H1 (cell line): Measurements from ENCODE around the gene LCE6A. TPM values are rescaled to one million over a fixed set of nuclear protein-coding genes. Genes with fewer than 3 reads are reported as not detected.

Source experiments
- CTCF ChIA-PET: fragments of 300-600 bp; sonication (Branson Sonifier 250); formaldehyde crosslinking; loops from one replicate; lab custom pipeline; 2021; ENCODE audit not compliant: partially characterized antibody; lab: Charles Lee
- POLR2A ChIA-PET: fragments of 300-600 bp; sonication (Branson Sonifier 250); formaldehyde crosslinking; loops from one replicate; lab custom pipeline; 2021; ENCODE audit warnings: inconsistent platforms; ENCODE audit not compliant: partially characterized antibody; lab: Charles Lee
- DNase-seq, 2 experiments: peaks; one replicate each; pipeline versions ENCODE4 v3.0.0 to v3.0.0-alpha.2; 2010 to 2022; ENCODE audit warnings: low spot score in 2 of 2, low read depth in 1 of 2, mixed read lengths in 1 of 2
- FAIRE-seq: peaks from 2 replicates; lab custom pipeline; 2011; peaks lifted over from hg19 to GRCh38; lab: Jason Lieb, UNC
- H2AFZ ChIP-seq: 2 replicates; pipeline ENCODE4 v1.8.1; 2012; ENCODE audit warnings: low read length, inconsistent platforms
- H2AK5ac ChIP-seq: 2 replicates; pipeline ENCODE4 v1.6.1; 2013; ENCODE audit warnings: low read depth, low read length
- H2BK120ac ChIP-seq: replicated peaks from 2 replicates; pipeline ENCODE3; 2013; ENCODE audit warnings: low read depth, low read length, inconsistent platforms
- H2BK12ac ChIP-seq: 2 replicates; pipeline ENCODE4 v1.6.1; 2013; ENCODE audit warnings: low read depth, low read length
- H2BK15ac ChIP-seq: 2 replicates; pipeline ENCODE4 v1.6.1; 2013; ENCODE audit warnings: low read length
- H2BK20ac ChIP-seq: 2 replicates; pipeline ENCODE4 v1.6.1; 2013; ENCODE audit warnings: low read length
- H2BK5ac ChIP-seq: 2 replicates; pipeline ENCODE4 v1.6.1; 2013; ENCODE audit warnings: low read depth, low read length
- H3K14ac ChIP-seq: 2 replicates; pipeline ENCODE4 v1.6.1; 2013; ENCODE audit warnings: inconsistent platforms; ENCODE audit not compliant: insufficient read length
- H3K18ac ChIP-seq: 2 replicates; pipeline ENCODE4 v1.6.1; 2013; ENCODE audit warnings: low read length; ENCODE audit errors: extremely low read depth
- H3K23ac ChIP-seq: 2 replicates; pipeline ENCODE4 v1.6.1; 2013; ENCODE audit warnings: inconsistent platforms; ENCODE audit not compliant: insufficient read length
- H3K23me2 ChIP-seq: 2 replicates; pipeline ENCODE4 v1.6.1; 2013; ENCODE audit warnings: low read depth, low read length
- H3K27ac ChIP-seq: 2 replicates; pipeline ENCODE4 v1.6.1; 2011; ENCODE audit warnings: low read depth, low read length, inconsistent platforms
- H3K27me3 ChIP-seq, 4 experiments: replicated peaks in 1 of 4; 1 replicate in 1 of 4; 2 replicates in 3 of 4; pipeline versions ENCODE4 v1.6.1 to v1.8.1; 2011 to 2013; ENCODE audit warnings: low read length in 3 of 4, mild to moderate bottlenecking in 3 of 4, inconsistent platforms in 2 of 4, mixed read lengths in 2 of 4, moderate library complexity in 1 of 4; ENCODE audit not compliant: control insufficient read depth in 3 of 4, insufficient read depth in 3 of 4; ENCODE audit errors: extremely low read depth in 1 of 4
- H3K36me3 ChIP-seq, 4 experiments: 2 replicates each; pipeline versions ENCODE4 v1.6.1 to v1.8.1; 2011 to 2013; ENCODE audit warnings: mild to moderate bottlenecking in 4 of 4, low read length in 3 of 4, moderate library complexity in 2 of 4, control low read depth in 1 of 4, inconsistent platforms in 1 of 4; ENCODE audit not compliant: insufficient read depth in 4 of 4, control insufficient read depth in 2 of 4
- H3K4ac ChIP-seq: replicated peaks from 2 replicates; pipeline ENCODE3; 2013; ENCODE audit warnings: low read length, low read depth, mixed read lengths, inconsistent platforms; ENCODE audit not compliant: insufficient read length
- H3K4me1 ChIP-seq, 4 experiments: replicated peaks in 1 of 4; 1 replicate in 1 of 4; 2 replicates in 3 of 4; pipeline versions ENCODE4 v1.6.1 to v1.8.1; 2011 to 2013; ENCODE audit warnings: low read length in 3 of 4, inconsistent platforms in 2 of 4, mixed read lengths in 1 of 4; ENCODE audit not compliant: insufficient read depth in 4 of 4, control insufficient read depth in 3 of 4
- H3K4me2 ChIP-seq, 2 experiments: 2 replicates each; pipeline versions ENCODE4 v1.6.1 to v1.8.1; 2011 to 2013; ENCODE audit warnings: low read depth in 2 of 2, low read length in 2 of 2, control low read depth in 1 of 2, inconsistent platforms in 1 of 2, mild to moderate bottlenecking in 1 of 2; ENCODE audit not compliant: insufficient read depth in 1 of 2
- H3K4me3 ChIP-seq, 4 experiments: fragments of 200-600, 300-600 bp in 1 of 4; sonication (generic), shearing (Covaris generic), sonication (Bioruptor Twin) in 1 of 4; 2 replicates each; pipeline versions ENCODE4 v1.5.1 to v1.8.1; 2011 to 2016; ENCODE audit warnings: low read length in 4 of 4, low read depth in 3 of 4, control low read depth in 2 of 4, inconsistent platforms in 2 of 4, mild to moderate bottlenecking in 2 of 4, mixed read lengths in 1 of 4, moderate library complexity in 1 of 4; ENCODE audit not compliant: insufficient read depth in 2 of 4; ENCODE audit errors: extremely low read depth in 1 of 4
- H3K56ac ChIP-seq: replicated peaks from 2 replicates; pipeline ENCODE3; 2013; ENCODE audit warnings: low read depth, mild to moderate bottlenecking, mixed read lengths, low read length, inconsistent platforms; ENCODE audit not compliant: insufficient read length
- H3K79me1 ChIP-seq: 2 replicates; pipeline ENCODE4 v1.6.1; 2013; ENCODE audit warnings: low read depth, low read length, control low read depth
- H3K79me2 ChIP-seq, 2 experiments: 2 replicates each; pipeline versions ENCODE4 v1.6.1 to v1.8.1; 2012 to 2013; ENCODE audit warnings: low read length in 2 of 2, mild to moderate bottlenecking in 2 of 2, inconsistent platforms in 1 of 2; ENCODE audit not compliant: insufficient read depth in 2 of 2, control insufficient read depth in 1 of 2
- H3K9ac ChIP-seq, 4 experiments: replicated peaks in 1 of 4; 1 replicate in 1 of 4; 2 replicates in 3 of 4; pipeline versions ENCODE4 v1.6.1 to v1.8.1; 2011 to 2013; ENCODE audit warnings: low read depth in 3 of 4, low read length in 3 of 4, control low read depth in 2 of 4, mild to moderate bottlenecking in 2 of 4, moderate library complexity in 2 of 4, inconsistent platforms in 1 of 4; ENCODE audit errors: extremely low read depth in 1 of 4
- H3K9me3 ChIP-seq, 2 experiments: 2 replicates each; pipeline versions ENCODE4 v1.6.1 to v1.8.1; 2012 to 2013; ENCODE audit warnings: mild to moderate bottlenecking in 2 of 2, moderate library complexity in 2 of 2, control low read depth in 1 of 2, inconsistent platforms in 1 of 2, low read depth in 1 of 2, low read length in 1 of 2, mixed read lengths in 1 of 2; ENCODE audit not compliant: insufficient read depth in 2 of 2
- H4K20me1 ChIP-seq, 2 experiments: replicated peaks in 1 of 2; 2 replicates each; pipeline versions ENCODE3 to v1.8.1; 2011 to 2013; ENCODE audit warnings: inconsistent platforms in 2 of 2, low read length in 2 of 2, mild to moderate bottlenecking in 1 of 2; ENCODE audit not compliant: insufficient read depth in 2 of 2, control insufficient read depth in 1 of 2
- H4K5ac ChIP-seq: 2 replicates; pipeline ENCODE4 v1.6.1; 2013; ENCODE audit warnings: low read length, low read depth, mixed read lengths, inconsistent platforms; ENCODE audit not compliant: insufficient read length
- H4K8ac ChIP-seq: 2 replicates; pipeline ENCODE4 v1.8.0; 2013; ENCODE audit warnings: mild to moderate bottlenecking, moderate library complexity, low read length, inconsistent platforms; ENCODE audit not compliant: insufficient read depth; ENCODE audit errors: extremely low read depth
- H4K91ac ChIP-seq: replicated peaks from 2 replicates; pipeline ENCODE3; 2013; ENCODE audit warnings: low read length, mixed read lengths, inconsistent platforms; ENCODE audit not compliant: insufficient read length
- BCL11A ChIP-seq, 2 experiments: IDR thresholded peaks; one replicate each; pipeline ENCODE4 v1.6.1; 2011; ENCODE audit warnings: low read depth in 2 of 2, low read length in 2 of 2, mild to moderate bottlenecking in 2 of 2
- CEBPB ChIP-seq: IDR thresholded peaks from 2 replicates; pipeline ENCODE4 v1.6.1; 2012; ENCODE audit warnings: low read depth, low read length
- CREB1 ChIP-seq: IDR thresholded peaks from 2 replicates; pipeline ENCODE4 v1.6.1; 2012; ENCODE audit warnings: inconsistent platforms
- CTBP2 ChIP-seq: IDR thresholded peaks from 2 replicates; pipeline ENCODE4 v1.7.0; 2011; ENCODE audit warnings: borderline replicate concordance, mild to moderate bottlenecking, moderate library complexity, mixed read lengths, low read length; ENCODE audit not compliant: insufficient read depth, insufficient read length
- EP300 ChIP-seq, 2 experiments: IDR thresholded peaks; 1 replicate in 1 of 2; 2 replicates in 1 of 2; pipeline ENCODE4 v1.6.1; 2011 to 2012; ENCODE audit warnings: low read depth in 2 of 2, low read length in 2 of 2, mild to moderate bottlenecking in 2 of 2, borderline replicate concordance in 1 of 2, inconsistent platforms in 1 of 2, moderate library complexity in 1 of 2
- FOSL1 ChIP-seq: IDR thresholded peaks from 2 replicates; pipeline ENCODE4 v1.6.1; 2011; ENCODE audit warnings: mild to moderate bottlenecking, low read depth, low read length, moderate library complexity; ENCODE audit not compliant: insufficient read depth
- GTF2F1 ChIP-seq: IDR thresholded peaks from 2 replicates; pipeline ENCODE4 v1.6.1; 2012; ENCODE audit warnings: low read depth, low read length, improper control_type of control experiment, borderline replicate concordance
- JUND ChIP-seq: IDR thresholded peaks from 2 replicates; pipeline ENCODE4 v1.6.1; 2011; ENCODE audit warnings: mild to moderate bottlenecking, improper control_type of control experiment, low read length
- KDM4A ChIP-seq: IDR thresholded peaks from one replicate; pipeline ENCODE4 v1.7.1; 2012; ENCODE audit warnings: low read depth, mild to moderate bottlenecking, moderate library complexity, low read length, inconsistent platforms; ENCODE audit not compliant: severe bottlenecking
- POLR2A ChIP-seq, 2 experiments: IDR thresholded peaks; 1 replicate in 1 of 2; 2 replicates in 1 of 2; pipeline ENCODE4 v1.6.1; 2011; ENCODE audit warnings: low read depth in 2 of 2, low read length in 2 of 2, mild to moderate bottlenecking in 2 of 2; ENCODE audit errors: control extremely low read depth in 1 of 2
- RNF2 ChIP-seq: fragments of 200-900, 300-1000 bp; sonication (generic); IDR thresholded peaks from 2 replicates; pipeline ENCODE4 v1.7.1; 2016; ENCODE audit warnings: borderline replicate concordance, low read depth, mild to moderate bottlenecking, antibody characterized with exemption, low read length; ENCODE audit not compliant: poor library complexity, severe bottlenecking; ENCODE audit errors: missing control alignments
- SAP30 ChIP-seq: fragments of 300-600 bp; sonication (generic); IDR thresholded peaks from 2 replicates; pipeline ENCODE4 v1.7.1; 2012; ENCODE audit warnings: low read length, moderate library complexity, mild to moderate bottlenecking, inconsistent platforms; ENCODE audit not compliant: insufficient read depth, insufficient replicate concordance
- SIX5 ChIP-seq: IDR thresholded peaks from 2 replicates; pipeline ENCODE4 v1.6.1; 2011; ENCODE audit warnings: mild to moderate bottlenecking, low read depth, low read length
- WGBS, 2 experiments: shearing (Covaris generic) in 1 of 2; methylation state at CpG; one replicate each; pipeline versions ENCODE4 v1.1.6 to v1.1.7; 2013 to 2015; ENCODE audit warnings: low lambda C conversion rate in 2 of 2, mixed read lengths in 2 of 2, inconsistent platforms in 1 of 2, low coverage in 1 of 2, missing lambda C conversion rate in 1 of 2; ENCODE audit not compliant: insufficient replicate concordance in 2 of 2, insufficient coverage in 1 of 2, insufficient read length in 1 of 2; ENCODE audit errors: extremely low coverage in 1 of 2, missing lambda C conversion rate in 1 of 2; 5-methylcytosine and 5-hydroxymethylcytosine counted together
- polyA plus RNA-seq, 7 experiments: library from polyadenylated mRNA; depleted of rRNA in 3 of 7; stranded (reverse) in 5 of 7; unstranded in 2 of 7; fragments of >200 nt in 5 of 7; fragments of 200-250 nt in 2 of 7; gene quantifications; 1 replicate in 5 of 7; 2 replicates in 1 of 7; 4 replicates in 1 of 7; pipeline versions ENCODE4 v1.2.1 to v1.2.3, GENCODE V29; 2011 to 2013; ENCODE audit warnings: missing spikeins in 2 of 7, mixed read lengths in 2 of 7
- total RNA-seq: library from RNA; stranded (reverse); fragmentation: NEBNext Ultra II Directional; extraction: Animal tissue kit (Norgen Biotek cat#: 25700); gene quantifications from 2 replicates; pipeline ENCODE4 v1.2.1, GENCODE V29; 2021
- TF ChIP-seq, protein P1 (sequence below): IDR thresholded peaks from 2 replicates; pipeline ENCODE4 v1.6.1; 2012; ENCODE audit warnings: inconsistent platforms

Gene LCE6A
- total and polyA plus RNA-seq, 2 of the 8 experiments (the other 6 are each of a cell fraction or from before 2014, with no cell fraction given), result not detected

DNA sequence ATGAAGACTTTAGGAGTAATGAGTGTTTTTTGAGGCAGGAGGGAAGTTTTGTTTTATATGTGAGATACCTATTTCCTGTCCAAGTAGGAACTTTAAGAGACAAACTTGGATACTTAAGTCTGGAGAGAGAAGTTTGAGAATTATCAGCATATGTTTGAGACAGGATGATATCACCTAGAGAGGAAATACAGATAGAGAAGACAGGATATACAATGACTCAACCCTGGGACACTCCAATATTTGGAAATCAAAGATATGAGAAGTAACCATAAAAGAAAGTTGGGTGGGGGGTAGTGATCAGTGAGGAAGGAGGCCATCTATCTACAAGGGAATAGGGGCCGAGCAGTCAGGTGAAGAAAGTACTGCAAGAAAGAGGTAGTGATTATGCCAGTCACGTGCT is 23.7 kb downstream of the LCE6A start:
- H3K4me2 ChIP-seq, result no peak overlapping the region
- ChIA-PET POLR2A (no interaction called here), CTCF (interaction anchor here (1.1 to 1.2 kb wide), 2 partner anchors 326 to 355 kb away, joined by 3 to 4 read pairs; no protein-coding TSS in a partner anchor)
- no peak for DNase-seq
- no peaks in the 10 kb centered on the region for H3K23me2 ChIP-seq
- H3K14ac ChIP-seq, result no peak overlapping the region
- no peaks in the 10 kb centered on the region for H3K79me1 ChIP-seq
- no peak overlapping the region for H2AFZ ChIP-seq
- H3K36me3 ChIP-seq, result no peaks in the 10 kb centered on the region
- no peak overlapping the region for H3K18ac ChIP-seq
- H2BK5ac ChIP-seq, result no peak overlapping the region
- no peak overlapping the region for H3K9ac ChIP-seq
- H3K4ac ChIP-seq, result no peak overlapping the region
- WGBS, 2 experiments, result 83% methylated on average over 2 of the region's 2 CpGs; no CpG with 5 or more reads in 1 of the 2 experiments
- no peaks in the 10 kb centered on the region for H3K79me2 ChIP-seq
- no peak overlapping the region for H2BK20ac ChIP-seq
- no peaks in the 10 kb centered on the region for H4K20me1 ChIP-seq
- no peak overlapping the region for H3K4me3 ChIP-seq
- no peak overlapping the region for H3K56ac ChIP-seq
- no peak overlapping the region for H2BK15ac ChIP-seq
- no peak overlapping the region for H2AK5ac ChIP-seq
- H4K5ac ChIP-seq, result no peak overlapping the region
- no peak overlapping the region for H3K23ac ChIP-seq
- H3K27me3 ChIP-seq, result no peaks in the 10 kb centered on the region
- no peak overlapping the region for H4K8ac ChIP-seq
- no peaks in the 10 kb centered on the region; a peak in 1 of 7 replicates for H3K4me1 ChIP-seq
- H4K91ac ChIP-seq, result no peak overlapping the region
- no peak overlapping the region for H3K27ac ChIP-seq
- H2BK120ac ChIP-seq, result no peak overlapping the region
- H3K9me3 ChIP-seq, result peaks cover 22 to 34% of the 10 kb centered on the region in 2 experiments
- no peak for FAIRE-seq
- H2BK12ac ChIP-seq, result no peak overlapping the region
- TF ChIP-seq RNF2, result no peak
- TF ChIP-seq CREB1, result no peak
- no peak for TF ChIP-seq POLR2A (IDR thresholded peaks at IDR 0.05; ENCODE audit: control extremely low read depth in 1 of 2, low read depth in 2 of 2, low read length in 2 of 2)
- no peak for TF ChIP-seq CTBP2
- TF ChIP-seq SIX5, result no peak
- no peak for TF ChIP-seq BCL11A (IDR thresholded peaks at IDR 0.05; ENCODE audit: low read depth in 2 of 2, low read length in 2 of 2)
- TF ChIP-seq CEBPB, result no peak
- TF ChIP-seq EP300 (IDR thresholded peaks at IDR 0.05; ENCODE audit: borderline replicate concordance in 1 of 2, low read depth in 2 of 2, low read length in 2 of 2), result no peak
- TF ChIP-seq, protein P1, sequence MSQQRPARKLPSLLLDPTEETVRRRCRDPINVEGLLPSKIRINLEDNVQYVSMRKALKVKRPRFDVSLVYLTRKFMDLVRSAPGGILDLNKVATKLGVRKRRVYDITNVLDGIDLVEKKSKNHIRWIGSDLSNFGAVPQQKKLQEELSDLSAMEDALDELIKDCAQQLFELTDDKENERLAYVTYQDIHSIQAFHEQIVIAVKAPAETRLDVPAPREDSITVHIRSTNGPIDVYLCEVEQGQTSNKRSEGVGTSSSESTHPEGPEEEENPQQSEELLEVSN, result no peak
- no peak for TF ChIP-seq KDM4A
- TF ChIP-seq FOSL1, result no peak
- TF ChIP-seq JUND, result no peak
- TF ChIP-seq SAP30, result no peak
- TF ChIP-seq GTF2F1, result no peak
